ENCODE measurements around the gene DCTN4. TPM values are rescaled to one million over a fixed set of nuclear protein-coding genes. Genes with fewer than 3 reads are reported as not detected.
"Not testable (repeated sequence)": the region's sequence is repeated elsewhere in the genome, so short reads cannot be mapped to it uniquely, and the experiment has no call there.

The DCTN4 gene
- total and polyA plus RNA-seq, 2 of the 4 experiments (the other 2 are of a cell fraction) = 28.1 to 50.2 TPM

GRCh38 chr5:150742455-150743141, 16.2 kb downstream of the DCTN4 start:
- H3K4me1 ChIP-seq (ENCODE audit: control insufficient read depth, insufficient read depth, low read length); H2BK20ac ChIP-seq (ENCODE audit: low read depth, low read length); H3K56ac ChIP-seq (ENCODE audit: extremely low read depth, insufficient read depth, low read length); H2AK9ac ChIP-seq (replicated peaks; ENCODE audit: low read depth, low read length, poor library complexity); H2BK15ac ChIP-seq (ENCODE audit: low read depth, low read length); H4K8ac ChIP-seq (ENCODE audit: low read depth in 2 of 2, low read length in 2 of 2); H3K4me2 ChIP-seq (ENCODE audit: low read depth, low read length); H3K36me3 ChIP-seq (ENCODE audit: control insufficient read depth, insufficient read depth, low read length); H3K27ac ChIP-seq (ENCODE audit: insufficient read depth, low read length); H2BK5ac ChIP-seq (ENCODE audit: low read depth, low read length, poor library complexity, severe bottlenecking); H3K4ac ChIP-seq (ENCODE audit: low read depth, low read length); in situ Hi-C loops (cut with MboI; ENCODE audit: low sequenced_read_pairs); H3K23ac ChIP-seq (ENCODE audit: low read depth, low read length); BruUV-seq (replicated peaks); CTCF ChIA-PET; H3K14ac ChIP-seq (replicated peaks; ENCODE audit: low read depth, low read length); H4K20me1 ChIP-seq (ENCODE audit: insufficient read depth, low read length); H4K5ac ChIP-seq (ENCODE audit: low read depth, low read length); H3K18ac ChIP-seq (ENCODE audit: low read depth, low read length); POLR2A ChIA-PET (ENCODE audit: unreplicated experiment); H3K9me1 ChIP-seq (ENCODE audit: insufficient read depth, low read length); H2AK5ac ChIP-seq (ENCODE audit: low read depth, low read length); H3K4me3 ChIP-seq (ENCODE audit: insufficient read depth, low read depth, low read length); H3K27me3 ChIP-seq (ENCODE audit: control insufficient read depth, insufficient read depth, low read length); H4K91ac ChIP-seq (ENCODE audit: insufficient read depth, low read depth, low read length); H2BK120ac ChIP-seq (ENCODE audit: low read depth, low read length); ATAC-seq (ENCODE audit: low read depth); H3K9ac ChIP-seq (ENCODE audit: low read depth, low read length); H3K9me3 ChIP-seq (ENCODE audit: control insufficient read depth, insufficient read depth, low read length); H2AFZ ChIP-seq (replicated peaks; ENCODE audit: low read length, poor library complexity); dilution Hi-C loops (cut with HindIII; ENCODE audit: low sequenced_read_pairs, unreplicated experiment); intact Hi-C loops (cut with micrococcal nuclease); DNase-seq: not testable (repeated sequence)
- peaks cover 0 to 12% of the 10 kb centered on the region in 2 experiments; a peak in 2 of 4 replicates for H3K79me1 ChIP-seq (ENCODE audit: low read depth in 1 of 2, low read length in 2 of 2)
- WGBS, 2 experiments (ENCODE audit: extremely low coverage in 2 of 2, insufficient read length in 1 of 2) = no CpG with 5 or more reads among the region's 18 CpGs

Data from IMR-90 (cell line).